Endodermal cell (in vitro differentiated cells): Measurements from ENCODE around the gene TRAPPC8. TPM values are rescaled to one million over a fixed set of nuclear protein-coding genes. Genes with fewer than 3 reads are reported as not detected.

Experiments used
- DNase-seq: peaks from one replicate; pipeline ENCODE4 v3.0.0-alpha.2; 2017
- H3K27ac ChIP-seq: 2 replicates; pipeline ENCODE4 v1.5.1; 2013; ENCODE audit warnings: mild to moderate bottlenecking, low read depth, low read length, moderate library complexity
- H3K27me3 ChIP-seq: 2 replicates; pipeline ENCODE4 v1.6.1; 2013; ENCODE audit warnings: mild to moderate bottlenecking, low read length, moderate library complexity; ENCODE audit not compliant: insufficient read depth, control insufficient read depth, poor library complexity, severe bottlenecking
- H3K36me3 ChIP-seq: 2 replicates; pipeline ENCODE4 v1.7.0; 2013; ENCODE audit warnings: mild to moderate bottlenecking, low read length, moderate library complexity; ENCODE audit not compliant: control insufficient read depth, insufficient read depth
- H3K4me1 ChIP-seq: one replicate; pipeline ENCODE4 v1.7.0; 2013; ENCODE audit warnings: low read length; ENCODE audit not compliant: control insufficient read depth, insufficient read depth
- H3K4me3 ChIP-seq: 2 replicates; pipeline ENCODE4 v1.5.1; 2013; ENCODE audit warnings: mild to moderate bottlenecking, low read length, moderate library complexity
- H3K9ac ChIP-seq: 2 replicates; pipeline ENCODE4 v1.6.1; 2013; ENCODE audit warnings: mild to moderate bottlenecking, low read length, moderate library complexity; ENCODE audit not compliant: poor library complexity, severe bottlenecking; ENCODE audit errors: extremely low read depth
- H3K9me3 ChIP-seq: 2 replicates; pipeline ENCODE4 v1.6.1; 2013; ENCODE audit warnings: mild to moderate bottlenecking, low read length, moderate library complexity; ENCODE audit not compliant: control insufficient read depth
- H3K27ac Mint-ChIP-seq: 2 replicates; pipeline ENCODE4 v1.8.0; 2020; ENCODE audit warnings: mixed read lengths
- H3K27me3 Mint-ChIP-seq: 2 replicates; pipeline ENCODE4 v1.8.0; 2021; ENCODE audit warnings: mild to moderate bottlenecking, mixed read lengths; ENCODE audit not compliant: insufficient read depth
- H3K36me3 Mint-ChIP-seq: 2 replicates; pipeline ENCODE4 v1.8.0; 2020; ENCODE audit warnings: low read depth, mixed read lengths
- H3K4me1 Mint-ChIP-seq: 2 replicates; pipeline ENCODE4 v1.8.0; 2020; ENCODE audit warnings: mixed read lengths
- H3K4me3 Mint-ChIP-seq: 2 replicates; pipeline ENCODE4 v1.8.0; 2020; ENCODE audit warnings: mild to moderate bottlenecking, moderate library complexity, mixed read lengths
- H3K9me3 Mint-ChIP-seq: 2 replicates; pipeline ENCODE4 v1.8.0; 2020; ENCODE audit warnings: mild to moderate bottlenecking, mixed read lengths
- WGBS, 2 experiments: methylation state at CpG; one replicate each; pipeline versions ENCODE4 v1.1.5 to v1.1.7; 2013; ENCODE audit warnings: missing lambda C conversion rate in 2 of 2, mixed read lengths in 1 of 2; ENCODE audit not compliant: insufficient coverage in 1 of 2, insufficient read length in 1 of 2; 5-methylcytosine and 5-hydroxymethylcytosine counted together
- long read RNA-seq, 4 experiments: library from polyadenylated mRNA in 2 of 4; library from RNA in 1 of 4; library from capped mRNA in 1 of 4; stranded (forward) in 3 of 4; unstranded in 1 of 4; transcript quantifications; one replicate each; pipeline ENCODE4 v2.0.0, GENCODE V29; 2020 to 2021; ENCODE audit warnings: inconsistent platforms in 1 of 4
- polyA plus RNA-seq, 2 experiments: library from polyadenylated mRNA; stranded (reverse); fragments of 50-300 nt; gene quantifications; one replicate each; pipeline ENCODE4 v1.2.3, GENCODE V29; 2013
- total RNA-seq, 2 donors: library from RNA; stranded (reverse); fragmentation: NEBNext Ultra II Directional in 1 of 2; extraction: Animal tissue kit (Norgen Biotek cat#: 25700) in 1 of 2; gene quantifications; 2 replicates in 1 of 2; 3 replicates in 1 of 2; pipeline ENCODE4 v1.2.1, GENCODE V29; 2021
- TF ChIP-seq, protein P1 (sequence below): fragments of 200-600 bp; sonication (generic); conservative IDR thresholded peaks from 2 replicates; pipeline ENCODE4 v1.5.0; 2021; ENCODE audit warnings: antibody characterized with exemption, mild to moderate bottlenecking

The TRAPPC8 gene
- total RNA-seq, result 10 to 100 TPM; 45.2 to 49.0 TPM
- 28.3 TPM for polyA plus RNA-seq (2013, experiment 1 of 2)
- polyA plus RNA-seq (2013, experiment 2 of 2), result 28.5 TPM
- long read RNA-seq, experiment 1, full-length matches to known transcripts, result 4 of 10 reads
- long read RNA-seq, experiment 1, partial matches to known transcripts, result 3 of 10 reads
- long read RNA-seq, experiment 1, other reads (novel, unspliced or antisense), result 3 of 10 reads
- long read RNA-seq, experiment 2, full-length matches to known transcripts, result 31 of 64 reads
- long read RNA-seq, experiment 2, partial matches to known transcripts, result 7 of 64 reads
- long read RNA-seq, experiment 2, other reads (novel, unspliced or antisense), result 26 of 64 reads
- long read RNA-seq, experiment 3, full-length matches to known transcripts, result 2 of 19 reads
- long read RNA-seq, experiment 3, partial matches to known transcripts, result 8 of 19 reads
- long read RNA-seq, experiment 3, other reads (novel, unspliced or antisense), result 9 of 19 reads
- long read RNA-seq, experiment 4, partial matches to known transcripts, result 0 of 1 reads
- long read RNA-seq, experiment 4, other reads (novel, unspliced or antisense), result 1 of 1 reads

- H3K27ac Mint-ChIP-seq, result peak within 1 kb of the TSS; percentile 100
- peak within 1 kb of the TSS; percentile 98 for H3K4me3 Mint-ChIP-seq
- Histone ChIP-seq H3K27me3 (no peaks in the 10 kb centered on the region), H3K4me1 (no peaks in the 10 kb centered on the region), H3K4me3 (peak within 1 kb of the TSS; percentile 95), H3K9me3 (peaks cover 21% of the 10 kb centered on the region), H3K36me3 (peaks cover 10% of the 10 kb centered on the region), H3K27ac (peak within 1 kb of the TSS; percentile 90), H3K9ac (peak within 1 kb of the TSS; percentile 97)
- DNase-seq, result peak; percentile 99
- 0% methylated on average over 25 to 47 of the region's 58 CpGs for WGBS, 2 experiments
- TF ChIP-seq, protein P1, sequence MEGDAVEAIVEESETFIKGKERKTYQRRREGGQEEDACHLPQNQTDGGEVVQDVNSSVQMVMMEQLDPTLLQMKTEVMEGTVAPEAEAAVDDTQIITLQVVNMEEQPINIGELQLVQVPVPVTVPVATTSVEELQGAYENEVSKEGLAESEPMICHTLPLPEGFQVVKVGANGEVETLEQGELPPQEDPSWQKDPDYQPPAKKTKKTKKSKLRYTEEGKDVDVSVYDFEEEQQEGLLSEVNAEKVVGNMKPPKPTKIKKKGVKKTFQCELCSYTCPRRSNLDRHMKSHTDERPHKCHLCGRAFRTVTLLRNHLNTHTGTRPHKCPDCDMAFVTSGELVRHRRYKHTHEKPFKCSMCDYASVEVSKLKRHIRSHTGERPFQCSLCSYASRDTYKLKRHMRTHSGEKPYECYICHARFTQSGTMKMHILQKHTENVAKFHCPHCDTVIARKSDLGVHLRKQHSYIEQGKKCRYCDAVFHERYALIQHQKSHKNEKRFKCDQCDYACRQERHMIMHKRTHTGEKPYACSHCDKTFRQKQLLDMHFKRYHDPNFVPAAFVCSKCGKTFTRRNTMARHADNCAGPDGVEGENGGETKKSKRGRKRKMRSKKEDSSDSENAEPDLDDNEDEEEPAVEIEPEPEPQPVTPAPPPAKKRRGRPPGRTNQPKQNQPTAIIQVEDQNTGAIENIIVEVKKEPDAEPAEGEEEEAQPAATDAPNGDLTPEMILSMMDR, result peak; percentile 45
- H3K4me1 Mint-ChIP-seq, result peaks cover 17% of the 10 kb centered on the region
- H3K9me3 Mint-ChIP-seq, result peaks cover 29% of the 10 kb centered on the region
- H3K36me3 Mint-ChIP-seq, result peaks cover 28% of the 10 kb centered on the region
- H3K27me3 Mint-ChIP-seq, result no peaks in the 10 kb centered on the region
Measured at GRCh38 chr18:31942999-31943877, at the start of gene TRAPPC8. Gene TRAPPC8 (minus strand): TSS chr18:31943128. CDS start chr18:31942764, 364 bp downstream.

GRCh38 chr18:31990823-31991222, 47.9 kb upstream of the TRAPPC8 start:
- Histone ChIP-seq H3K4me1 (no peaks in the 10 kb centered on the region), H3K9ac (no peak overlapping the region), H3K4me3 (no peak overlapping the region), H3K27ac (no peak overlapping the region), H3K27me3 (no peaks in the 10 kb centered on the region), H3K9me3 (no peaks in the 10 kb centered on the region), H3K36me3 (no peaks in the 10 kb centered on the region)
- no peaks in the 10 kb centered on the region for H3K4me1 Mint-ChIP-seq
- no peak overlapping the region for H3K4me3 Mint-ChIP-seq
- DNase-seq, result no peak
- peaks cover 1% of the 10 kb centered on the region for H3K9me3 Mint-ChIP-seq
- H3K27ac Mint-ChIP-seq, result no peak overlapping the region
- WGBS, 2 experiments, result 93 to 94% methylated on average over 2 of the region's 2 CpGs
- TF ChIP-seq, protein P1, result no peak
- H3K27me3 Mint-ChIP-seq, result no peaks in the 10 kb centered on the region
- H3K36me3 Mint-ChIP-seq, result no peaks in the 10 kb centered on the region

DNA sequence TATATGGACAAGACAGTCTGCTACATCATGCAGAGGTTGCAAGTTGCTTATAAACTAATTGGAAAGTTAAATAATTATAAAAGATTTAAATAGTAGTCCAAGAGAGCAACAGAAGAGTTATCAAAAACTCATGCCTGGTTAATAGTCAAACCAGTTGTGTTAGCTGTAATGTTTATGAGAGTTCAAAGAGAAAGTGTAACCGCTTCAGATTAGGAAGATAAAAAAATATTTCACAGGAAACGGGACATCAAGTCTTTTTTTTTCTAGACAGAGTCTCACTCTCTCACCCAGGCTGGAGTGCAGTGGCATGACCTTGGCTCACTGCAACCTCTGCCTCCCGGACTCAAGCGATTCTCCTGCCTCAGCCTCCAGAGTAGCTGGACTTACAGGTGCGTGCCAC, 41.0 kb upstream of the TRAPPC8 start:
- Mint-ChIP-seq H3K4me3 (no peak overlapping the region), H3K27me3 (no peaks in the 10 kb centered on the region), H3K27ac (no peak overlapping the region), H3K4me1 (peaks cover 4% of the 10 kb centered on the region), H3K9me3 (peaks cover 10% of the 10 kb centered on the region), H3K36me3 (peaks cover under 1% of the 10 kb centered on the region)
- H3K4me1 ChIP-seq, result no peaks in the 10 kb centered on the region
- no peaks in the 10 kb centered on the region for H3K27me3 ChIP-seq
- no peaks in the 10 kb centered on the region for H3K36me3 ChIP-seq
- TF ChIP-seq, protein P1, result no peak
- WGBS, 2 experiments, result 93 to 94% methylated on average over 5 of the region's 5 CpGs
- H3K27ac ChIP-seq, result no peak overlapping the region
- DNase-seq, result no peak
- H3K4me3 ChIP-seq, result no peak overlapping the region
- H3K9ac ChIP-seq, result no peak overlapping the region
- peaks cover 7% of the 10 kb centered on the region for H3K9me3 ChIP-seq
